Ovary (tissue), 3 donors: ENCODE results near the gene KCNG2.

Experiments
- EP300 ChIP-seq: sonication (generic); formaldehyde crosslinking; IDR thresholded peaks from one replicate; pipeline ENCODE4 v1.6.1; 2017; ENCODE audit warnings: antibody characterized with exemption
- POLR2A ChIP-seq: fragments of 450-650 bp; IDR thresholded peaks from one replicate; pipeline ENCODE4 v1.6.1; 2017; ENCODE audit warnings: antibody characterized with exemption, mild to moderate bottlenecking, moderate library complexity
- TF ChIP-seq, protein P1 (sequence below), 3 donors: fragments of 450-650 bp in 2 of 3; fragments of 200-600 bp in 1 of 3; IDR thresholded peaks; one replicate each; pipeline versions ENCODE4 v1.5.1 to v1.8.0; 2016 to 2022; ENCODE audit warnings: antibody characterized with exemption in 3 of 3, mild to moderate bottlenecking in 1 of 3
- donor health status: DM: no; HTN: no; CAD: no.

DNA sequence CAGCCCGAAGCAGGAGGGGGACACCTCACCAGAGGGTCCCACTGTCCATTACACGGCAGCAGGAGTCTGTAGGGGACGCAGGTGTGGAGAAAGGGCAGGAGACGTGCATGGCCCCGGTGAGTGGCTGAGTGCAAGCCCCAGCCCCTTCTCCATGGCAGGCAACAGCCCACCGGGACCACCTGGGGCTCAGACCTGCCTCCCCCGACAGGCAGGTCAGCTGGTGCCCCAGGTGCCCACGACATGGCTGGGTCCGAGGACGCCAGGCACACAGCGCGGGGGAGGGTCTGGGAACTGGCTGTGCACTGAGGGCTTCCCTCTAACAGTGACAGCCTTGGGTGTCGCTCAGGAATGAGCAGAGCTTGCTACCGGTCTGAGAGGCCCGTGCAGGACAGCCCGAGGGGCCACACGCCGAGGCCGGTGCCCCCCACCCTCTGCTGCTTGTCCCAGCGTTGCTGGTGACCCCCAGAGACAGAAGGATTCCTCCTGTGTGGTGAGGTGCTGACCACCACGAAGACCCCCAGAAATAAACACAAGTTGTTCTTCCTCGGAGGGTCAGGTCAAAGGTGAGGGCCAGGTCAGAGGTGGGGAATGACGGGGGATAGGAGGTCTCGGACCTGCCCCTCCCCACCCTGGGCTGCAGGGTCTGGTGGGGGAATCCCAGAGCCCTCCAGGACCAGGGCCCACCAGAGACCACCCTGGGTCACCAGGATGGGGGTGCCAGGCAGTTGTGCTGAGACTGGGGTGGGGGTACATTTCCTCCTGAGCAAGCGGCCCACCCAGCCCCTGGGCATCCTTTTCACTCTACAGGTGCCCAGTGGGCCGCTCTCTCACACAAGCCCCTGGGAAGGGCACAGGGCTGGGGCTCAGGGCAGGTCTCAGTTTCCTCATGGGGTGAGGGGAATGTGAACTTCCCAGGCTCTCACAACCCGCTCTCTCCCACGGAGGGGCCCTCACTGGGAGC lies 103.2 kb downstream of the KCNG2 start:
- TF ChIP-seq POLR2A (no peak), EP300 (no peak)
- TF ChIP-seq, protein P1, sequence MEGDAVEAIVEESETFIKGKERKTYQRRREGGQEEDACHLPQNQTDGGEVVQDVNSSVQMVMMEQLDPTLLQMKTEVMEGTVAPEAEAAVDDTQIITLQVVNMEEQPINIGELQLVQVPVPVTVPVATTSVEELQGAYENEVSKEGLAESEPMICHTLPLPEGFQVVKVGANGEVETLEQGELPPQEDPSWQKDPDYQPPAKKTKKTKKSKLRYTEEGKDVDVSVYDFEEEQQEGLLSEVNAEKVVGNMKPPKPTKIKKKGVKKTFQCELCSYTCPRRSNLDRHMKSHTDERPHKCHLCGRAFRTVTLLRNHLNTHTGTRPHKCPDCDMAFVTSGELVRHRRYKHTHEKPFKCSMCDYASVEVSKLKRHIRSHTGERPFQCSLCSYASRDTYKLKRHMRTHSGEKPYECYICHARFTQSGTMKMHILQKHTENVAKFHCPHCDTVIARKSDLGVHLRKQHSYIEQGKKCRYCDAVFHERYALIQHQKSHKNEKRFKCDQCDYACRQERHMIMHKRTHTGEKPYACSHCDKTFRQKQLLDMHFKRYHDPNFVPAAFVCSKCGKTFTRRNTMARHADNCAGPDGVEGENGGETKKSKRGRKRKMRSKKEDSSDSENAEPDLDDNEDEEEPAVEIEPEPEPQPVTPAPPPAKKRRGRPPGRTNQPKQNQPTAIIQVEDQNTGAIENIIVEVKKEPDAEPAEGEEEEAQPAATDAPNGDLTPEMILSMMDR (IDR thresholded peaks at IDR 0.05) = no peak
